NCI-H345 (cell line): ENCODE results near the gene TNRC6A.
"Not testable (repeated sequence)": the region's sequence is repeated elsewhere in the genome, so short reads cannot be mapped to it uniquely, and the experiment has no call there.

Source experiments
- DNase-seq: peaks from one replicate; lab custom pipeline; 2025; lab: John Stamatoyannopoulos, UW

TNRC6A gene

GRCh38 chr16:24845726-24846547 lies 116.5 kb downstream of the TNRC6A start, which contains the start of gene SLC5A11:
Gene SLC5A11 (plus strand): TSS chr16:24845963. CDS start chr16:24858644, 12,681 bp downstream.
- DNase-seq = no peak

GRCh38 chr16:24846548-24847357 lies 117.3 kb downstream of the TNRC6A start:
- DNase-seq = no peak

- no peak for DNase-seq
Observed at GRCh38 chr16:24847358-24847664, 117.9 kb downstream of the TNRC6A start.

DNA sequence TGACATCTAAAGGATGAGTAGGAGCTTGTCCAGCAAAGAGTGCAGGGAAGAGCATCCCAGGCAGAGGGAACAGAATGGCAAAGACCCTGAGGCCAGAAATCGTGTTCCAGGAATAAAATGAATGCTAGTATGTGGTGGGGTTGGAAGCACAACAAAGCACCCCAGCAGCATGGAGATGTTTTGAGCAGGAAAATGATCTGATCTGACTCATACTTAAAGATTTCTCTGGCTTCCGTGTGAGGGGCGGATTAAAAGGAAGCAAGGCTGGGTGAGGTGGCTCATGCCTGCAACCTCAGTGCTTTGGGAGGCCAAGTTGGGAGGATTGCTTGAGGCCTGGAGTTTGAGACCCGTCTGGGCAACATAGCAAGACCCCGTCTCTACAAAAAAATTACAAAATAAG lies 118.6 kb downstream of the TNRC6A start:
- no peak for DNase-seq

DNA sequence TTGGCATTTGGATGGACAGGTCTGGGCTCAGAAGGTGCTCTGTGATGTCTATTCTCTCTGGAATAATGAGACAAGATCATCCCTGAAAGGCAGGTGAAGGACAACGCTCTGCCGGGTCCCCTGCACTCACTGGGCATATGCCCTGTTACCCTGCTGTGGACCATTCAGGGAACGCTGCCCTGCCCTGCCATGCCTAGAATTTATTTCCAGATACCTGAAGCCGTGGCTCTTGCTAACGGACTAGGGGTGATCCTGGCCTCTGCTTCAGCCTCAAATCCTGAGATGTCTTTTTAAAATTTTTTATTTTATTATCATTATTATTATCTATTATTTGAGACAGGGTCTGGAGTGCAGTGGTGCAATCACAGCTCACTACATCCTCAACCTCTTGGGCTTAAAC lies 120.2 kb downstream of the TNRC6A start:
- DNase-seq = no peak

DNA sequence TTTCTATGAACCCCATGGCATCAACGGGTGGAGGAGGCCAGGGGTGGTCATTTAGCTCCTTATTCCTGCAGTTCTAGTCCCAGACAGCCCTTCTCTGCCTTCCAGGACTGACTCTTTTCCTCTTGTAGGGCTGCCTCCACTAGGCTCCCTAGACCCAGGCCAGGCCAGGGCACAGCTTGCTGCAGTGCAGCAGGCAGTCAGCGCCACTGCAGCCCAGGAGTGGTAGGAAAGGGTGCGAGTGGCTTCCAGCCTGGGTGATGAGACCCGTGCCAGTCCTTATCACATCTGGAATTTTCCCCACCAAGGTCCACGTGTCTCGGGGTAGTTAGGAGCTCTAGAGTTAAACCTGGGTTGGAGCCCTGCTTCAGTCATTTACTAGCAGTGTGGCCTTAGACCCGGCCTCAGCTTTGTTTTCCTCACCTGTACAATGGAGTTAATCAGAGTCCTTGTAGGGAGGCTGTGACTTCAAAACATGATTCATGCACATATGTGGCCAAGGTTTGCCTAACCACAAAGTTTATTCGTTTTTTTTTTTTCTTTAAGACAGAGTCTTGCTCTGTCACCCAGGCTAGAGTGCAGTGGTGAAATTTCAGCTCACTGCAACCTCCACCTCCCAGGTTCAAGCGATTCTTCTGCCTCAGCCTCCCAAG lies 121.0 kb downstream of the TNRC6A start:
- DNase-seq = no peak

GRCh38 chr16:24851700-24852099 lies 122.2 kb downstream of the TNRC6A start:
- no peak for DNase-seq

GRCh38 chr16:24852281-24852721 lies 122.8 kb downstream of the TNRC6A start:
- DNase-seq = peak; percentile 4

DNA sequence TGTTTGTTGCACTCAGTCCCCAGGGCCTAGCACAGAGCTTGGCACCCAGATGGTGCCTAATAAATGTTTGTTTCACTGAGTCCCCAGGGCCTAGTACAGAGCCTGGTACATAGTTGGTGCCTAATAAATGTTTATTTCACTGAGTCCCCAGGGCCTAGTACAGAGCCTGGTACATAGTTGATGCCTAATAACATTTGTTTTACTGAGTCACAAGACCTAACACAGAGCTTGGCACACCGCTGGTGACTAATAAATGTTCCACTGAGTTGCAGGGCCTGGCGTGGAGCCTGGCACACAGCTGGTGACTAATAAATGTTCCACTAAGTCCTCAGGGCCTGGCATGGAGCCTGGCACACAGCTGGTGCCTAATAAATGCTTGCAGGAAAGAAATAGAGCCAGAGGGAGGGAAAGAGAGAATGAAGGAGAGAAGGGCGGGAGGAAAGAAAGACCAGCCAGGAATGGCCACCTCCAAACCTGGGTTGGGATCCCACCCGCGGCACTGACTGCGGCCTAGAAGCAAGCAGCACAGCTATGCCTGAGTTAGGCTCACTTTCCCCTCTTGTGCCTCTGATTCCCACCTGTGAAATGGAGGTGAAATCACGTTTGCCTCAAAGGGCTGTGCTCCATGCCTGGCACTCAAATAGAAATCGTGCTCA lies 123.8 kb downstream of the TNRC6A start:
- DNase-seq = no peak

- peak; percentile 28 for DNase-seq
Observed at GRCh38 chr16:24853830-24854229, 124.4 kb downstream of the TNRC6A start.

- DNase-seq = no peak
Observed at GRCh38 chr16:24854607-24855171, 125.2 kb downstream of the TNRC6A start.

- no peak for DNase-seq
Observed at GRCh38 chr16:24855678-24856077, 126.2 kb downstream of the TNRC6A start.

DNA sequence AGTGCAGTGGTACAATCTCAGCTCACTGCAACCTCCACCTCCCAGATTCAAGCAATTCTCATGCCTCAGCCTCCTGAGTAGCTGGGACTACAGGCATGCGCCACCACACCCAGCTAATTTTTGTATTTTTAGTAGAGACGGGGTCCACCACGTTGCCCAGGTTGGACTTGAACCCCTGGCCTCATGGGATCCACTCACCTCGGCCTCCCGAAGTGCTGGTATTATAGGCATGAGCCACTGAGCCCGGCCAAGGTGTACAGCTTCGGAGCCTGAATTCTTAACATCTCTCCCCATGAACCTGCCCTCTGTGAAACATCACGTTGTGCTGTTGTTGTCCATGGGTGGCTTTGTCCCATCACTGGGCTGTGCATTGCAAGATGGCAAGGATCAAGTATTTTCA lies 127.4 kb downstream of the TNRC6A start:
- DNase-seq = not testable (repeated sequence)

GRCh38 chr16:24858219-24859041 lies 129.0 kb downstream of the TNRC6A start:
- DNase-seq = no peak

DNA sequence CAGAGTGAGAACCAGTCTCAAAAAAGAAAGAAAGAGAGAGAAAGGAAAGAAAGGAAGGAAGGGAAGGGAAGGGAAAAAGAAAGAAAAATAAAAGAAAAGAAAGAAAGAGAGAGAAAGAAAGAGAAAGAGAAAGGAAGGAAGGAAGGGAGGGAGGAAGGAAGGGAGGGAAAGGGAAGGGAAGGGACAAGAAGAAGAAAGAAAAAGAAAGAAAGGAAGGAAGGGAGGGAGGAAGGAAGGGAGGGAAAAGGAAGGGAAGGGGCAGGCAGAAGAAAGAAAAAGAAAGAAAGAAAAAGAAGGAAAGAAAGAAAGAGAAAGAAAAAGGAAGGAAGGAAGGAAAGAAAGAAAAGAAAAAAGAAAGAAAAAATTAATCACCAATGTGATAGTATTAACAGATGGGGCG lies 132.0 kb downstream of the TNRC6A start:
- DNase-seq = no peak

DNA sequence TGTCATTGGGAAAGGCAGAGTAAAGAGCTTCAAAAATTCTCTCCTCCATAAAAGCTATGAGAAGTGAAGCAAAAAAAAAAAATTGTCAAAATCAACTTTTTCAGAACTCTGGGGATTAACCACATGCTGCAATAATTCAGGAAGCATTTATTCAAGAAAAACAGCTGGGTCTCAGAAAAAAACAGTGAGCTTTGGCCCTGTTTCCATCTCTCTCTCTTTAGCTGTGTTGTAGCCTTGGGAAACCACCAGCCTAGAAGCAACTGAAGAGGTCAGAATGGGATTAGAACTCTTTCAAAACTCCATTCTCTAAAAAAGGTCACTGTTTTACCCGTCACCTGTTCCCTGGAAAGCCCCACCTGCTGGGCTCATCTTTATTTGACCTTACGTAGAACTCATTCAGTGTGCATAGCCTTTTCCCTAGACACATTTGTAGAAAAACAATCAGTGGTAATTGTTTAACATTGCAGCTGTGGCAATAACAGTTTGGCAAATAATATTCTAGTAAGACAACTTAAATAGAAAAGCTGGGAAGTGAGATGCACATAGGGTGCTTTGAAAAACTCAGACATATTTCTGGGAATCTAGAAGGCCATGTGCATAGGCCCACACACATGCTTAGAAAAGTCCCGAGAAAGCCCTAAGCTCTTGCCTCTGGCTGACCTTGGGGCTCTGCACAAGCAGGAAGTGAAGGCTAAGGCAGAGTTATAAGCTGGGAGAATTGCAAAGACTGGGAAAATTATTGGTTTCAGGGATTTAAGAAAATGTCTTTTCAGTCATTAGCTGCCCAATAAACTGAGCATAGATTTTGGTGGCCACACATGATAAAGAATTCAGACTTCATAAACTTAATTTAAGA lies 134.4 kb downstream of the TNRC6A start:
- DNase-seq = no peak

GRCh38 chr16:24869033-24869432 lies 139.6 kb downstream of the TNRC6A start:
- DNase-seq = no peak

DNA sequence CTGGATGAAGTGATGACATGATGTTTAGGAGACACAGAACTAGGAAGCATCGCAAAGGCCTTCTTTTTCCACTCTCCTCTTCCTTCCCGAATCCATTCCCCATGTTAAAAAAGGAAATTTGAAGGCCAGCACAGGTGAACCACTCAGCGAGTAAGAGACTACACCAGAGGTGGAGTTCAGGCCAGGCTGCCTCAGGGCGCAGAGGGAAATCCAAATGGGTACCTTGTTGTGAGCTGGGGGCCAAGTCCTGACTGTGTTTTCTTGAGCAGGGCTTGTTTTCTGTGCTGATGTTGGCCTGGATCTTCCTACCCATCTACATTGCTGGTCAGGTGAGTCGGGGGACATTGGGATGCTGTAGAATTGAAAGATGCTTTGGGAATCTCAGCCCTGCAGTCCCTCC lies 142.4 kb downstream of the TNRC6A start:
- DNase-seq = no peak

GRCh38 chr16:24873028-24873427 lies 143.6 kb downstream of the TNRC6A start:
- DNase-seq = no peak

GRCh38 chr16:24875466-24875865 lies 146.0 kb downstream of the TNRC6A start:
- DNase-seq = no peak
